ENCODE data around the gene CSH2.

The CSH2 gene

DNA sequence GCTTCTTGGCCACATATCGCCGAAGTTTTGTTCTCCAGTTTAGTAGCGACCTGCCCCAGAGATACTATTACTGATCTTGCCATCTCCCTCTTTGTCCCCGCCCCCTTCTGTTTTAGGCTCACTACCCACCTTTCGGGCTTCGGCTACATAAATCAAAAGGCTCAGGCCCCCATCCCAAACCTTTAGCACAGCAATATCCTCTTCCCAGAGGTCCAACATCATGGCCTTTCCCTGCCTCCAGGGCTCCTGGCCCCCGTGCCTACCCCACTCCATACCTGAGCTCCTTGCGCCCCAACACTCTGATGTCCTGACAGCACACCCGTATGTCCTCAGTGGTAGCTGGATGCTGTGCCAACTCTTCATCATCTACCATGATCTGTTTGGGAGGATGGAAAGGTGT, 49.1 kb downstream of the CSH2 start:
- no peak for ATAC-seq
- peak overlapping the region; percentile 41 for H3K27ac Mint-ChIP-seq
- H3K9me3 Mint-ChIP-seq: no peaks in the 10 kb centered on the region
- peaks cover 65% of the 10 kb centered on the region for H3K4me1 Mint-ChIP-seq
- no peak overlapping the region for H3K4me3 Mint-ChIP-seq
- H3K27me3 Mint-ChIP-seq: no peaks in the 10 kb centered on the region
- peaks cover 48% of the 10 kb centered on the region for H3K36me3 Mint-ChIP-seq

DNA sequence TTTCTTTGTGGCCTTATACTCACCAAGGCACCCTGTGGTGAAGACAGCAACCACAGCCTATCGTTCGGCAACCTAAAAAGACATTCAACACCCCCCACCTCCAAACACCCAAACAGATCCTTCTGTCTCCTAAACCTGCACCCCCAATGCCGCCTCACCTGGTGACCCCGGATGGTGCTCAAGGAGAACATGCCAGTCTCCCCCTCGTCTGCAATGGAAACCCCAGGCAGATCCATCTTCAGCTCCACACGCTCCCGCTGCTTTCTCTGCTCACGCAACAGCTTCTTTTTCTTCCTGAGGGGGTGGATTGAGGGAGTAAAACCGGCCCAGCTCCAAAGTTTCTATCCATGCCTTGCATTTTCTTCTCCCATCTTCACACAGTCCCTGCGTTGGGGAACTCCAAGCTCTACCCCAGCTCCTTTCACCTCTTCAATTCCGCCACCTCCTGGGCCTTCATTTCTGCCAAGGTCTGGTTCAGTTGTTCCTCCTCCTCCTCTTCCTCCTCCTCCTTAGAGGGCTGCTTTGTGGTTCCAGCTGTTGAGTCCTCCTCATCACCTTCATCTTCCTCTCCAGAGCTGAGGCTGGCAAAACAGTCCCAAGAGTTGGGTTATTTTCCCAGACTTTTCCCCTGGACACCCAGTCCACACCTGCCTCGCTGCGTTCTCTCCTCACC, 49.7 kb downstream of the CSH2 start:
- H3K27me3 Mint-ChIP-seq: no peaks in the 10 kb centered on the region
- ATAC-seq: no peak
- no peaks in the 10 kb centered on the region for H3K9me3 Mint-ChIP-seq
- peaks cover 54% of the 10 kb centered on the region for H3K36me3 Mint-ChIP-seq
- H3K4me1 Mint-ChIP-seq: peaks cover 70% of the 10 kb centered on the region
- no peak overlapping the region for H3K4me3 Mint-ChIP-seq
- peak overlapping the region; percentile 41 for H3K27ac Mint-ChIP-seq

DNA sequence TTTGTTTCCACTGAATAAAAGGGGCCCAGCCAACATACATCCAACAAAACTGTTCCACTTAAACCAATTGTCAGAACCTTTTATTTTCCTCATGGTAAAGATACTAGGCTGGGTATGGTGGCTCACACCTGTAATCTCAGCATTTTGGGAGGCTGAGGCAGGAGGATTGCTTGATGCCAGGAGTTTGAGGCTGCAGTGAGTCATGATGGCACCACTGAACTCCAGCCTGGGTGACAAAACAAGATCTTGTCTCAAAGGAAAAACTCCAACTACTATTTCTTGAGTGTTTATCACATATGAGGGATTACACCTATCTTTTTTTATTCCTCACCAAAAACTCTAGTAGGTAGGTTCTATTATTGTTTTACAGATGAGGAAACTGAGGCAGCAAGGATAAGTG, 50.9 kb downstream of the CSH2 start:
- Mint-ChIP-seq H3K4me1 (peaks cover 62% of the 10 kb centered on the region), H3K9me3 (no peaks in the 10 kb centered on the region), H3K27me3 (no peaks in the 10 kb centered on the region), H3K4me3 (no peak overlapping the region), H3K27ac (peak overlapping the region; percentile 83), H3K36me3 (peaks cover 66% of the 10 kb centered on the region)
- no peak for ATAC-seq

All from stimulated activated memory B cell treated with anti-CD40 and anti-IgM and Interleukin-4, amounts not matched to agents 10 μg/mL and 1 μg/mL and 100 μg/mL, for 72 hours (primary cell).